Measurements from ENCODE around the gene MINDY4.

The MINDY4 gene

DNA sequence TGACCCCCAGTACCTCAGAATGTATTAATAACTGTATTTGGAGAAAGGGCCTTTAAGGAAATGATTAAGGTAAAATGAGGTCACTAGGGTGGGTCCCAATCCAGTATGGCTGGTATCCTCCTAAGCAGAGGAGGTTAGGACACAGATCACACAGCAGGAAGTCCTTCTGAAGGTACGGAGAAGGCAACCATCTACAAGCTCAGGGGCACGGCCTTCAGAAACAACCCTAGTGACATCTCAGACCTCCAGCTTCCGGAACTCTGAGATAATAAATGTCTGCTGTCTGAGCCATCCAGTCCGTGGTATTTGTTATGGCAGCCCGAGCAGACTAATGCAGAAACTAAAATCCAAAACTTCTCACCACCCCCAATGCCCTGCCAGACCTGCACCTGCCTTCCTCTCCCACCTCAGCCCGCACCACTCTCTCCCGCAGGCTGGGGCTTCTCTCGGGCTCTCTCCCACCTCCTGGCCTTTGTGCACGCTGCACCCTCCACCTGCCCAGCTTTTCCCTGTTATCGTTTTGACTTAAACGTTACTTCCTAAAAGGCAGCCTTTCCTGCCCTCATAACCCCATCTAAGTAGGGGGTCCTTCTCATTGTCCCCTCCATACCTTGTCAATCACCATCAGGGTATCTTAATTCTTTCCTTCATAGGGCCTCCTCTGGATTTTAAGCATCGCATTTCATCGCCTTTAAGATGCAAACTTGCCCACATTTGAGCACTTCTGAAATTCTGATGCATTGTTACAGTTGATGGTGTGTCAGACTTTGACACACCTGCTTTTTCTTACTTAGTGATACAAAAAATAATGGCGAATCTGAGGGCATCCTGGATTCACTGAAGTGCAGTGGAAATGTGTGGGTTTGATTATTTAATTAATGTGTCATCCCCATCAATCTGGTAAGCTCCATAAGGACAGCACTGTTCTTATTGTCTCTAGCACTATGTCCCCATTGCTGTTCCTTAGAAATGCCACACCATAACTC, 108.2 kb downstream of the MINDY4 start:
- no peak overlapping the region for H2AFZ ChIP-seq (ENCODE audit: low read depth)
- TF ChIP-seq, protein P1, sequence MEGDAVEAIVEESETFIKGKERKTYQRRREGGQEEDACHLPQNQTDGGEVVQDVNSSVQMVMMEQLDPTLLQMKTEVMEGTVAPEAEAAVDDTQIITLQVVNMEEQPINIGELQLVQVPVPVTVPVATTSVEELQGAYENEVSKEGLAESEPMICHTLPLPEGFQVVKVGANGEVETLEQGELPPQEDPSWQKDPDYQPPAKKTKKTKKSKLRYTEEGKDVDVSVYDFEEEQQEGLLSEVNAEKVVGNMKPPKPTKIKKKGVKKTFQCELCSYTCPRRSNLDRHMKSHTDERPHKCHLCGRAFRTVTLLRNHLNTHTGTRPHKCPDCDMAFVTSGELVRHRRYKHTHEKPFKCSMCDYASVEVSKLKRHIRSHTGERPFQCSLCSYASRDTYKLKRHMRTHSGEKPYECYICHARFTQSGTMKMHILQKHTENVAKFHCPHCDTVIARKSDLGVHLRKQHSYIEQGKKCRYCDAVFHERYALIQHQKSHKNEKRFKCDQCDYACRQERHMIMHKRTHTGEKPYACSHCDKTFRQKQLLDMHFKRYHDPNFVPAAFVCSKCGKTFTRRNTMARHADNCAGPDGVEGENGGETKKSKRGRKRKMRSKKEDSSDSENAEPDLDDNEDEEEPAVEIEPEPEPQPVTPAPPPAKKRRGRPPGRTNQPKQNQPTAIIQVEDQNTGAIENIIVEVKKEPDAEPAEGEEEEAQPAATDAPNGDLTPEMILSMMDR (conservative IDR thresholded peaks at IDR 0.05; ENCODE audit: low read depth, low read length), result no peak
- no peaks in the 10 kb centered on the region for H4K20me1 ChIP-seq (ENCODE audit: insufficient read depth)
- no peak overlapping the region for H3K4me2 ChIP-seq
- H3K36me3 ChIP-seq (ENCODE audit: insufficient read depth), result no peaks in the 10 kb centered on the region
- no peaks in the 10 kb centered on the region for H3K27me3 ChIP-seq (ENCODE audit: insufficient read depth, low read depth)
- no peak overlapping the region for H3K9ac ChIP-seq
- H3K4me3 ChIP-seq (IDR thresholded peaks at IDR 0.05; ENCODE audit: insufficient read depth, low read depth, low read length), result no peak overlapping the region
- no peak overlapping the region for H3K27ac ChIP-seq
- H3K79me2 ChIP-seq (ENCODE audit: insufficient read depth, low read depth), result no peaks in the 10 kb centered on the region
- no peaks in the 10 kb centered on the region for H3K4me1 ChIP-seq (ENCODE audit: low read depth, poor library complexity, severe bottlenecking)

DNA sequence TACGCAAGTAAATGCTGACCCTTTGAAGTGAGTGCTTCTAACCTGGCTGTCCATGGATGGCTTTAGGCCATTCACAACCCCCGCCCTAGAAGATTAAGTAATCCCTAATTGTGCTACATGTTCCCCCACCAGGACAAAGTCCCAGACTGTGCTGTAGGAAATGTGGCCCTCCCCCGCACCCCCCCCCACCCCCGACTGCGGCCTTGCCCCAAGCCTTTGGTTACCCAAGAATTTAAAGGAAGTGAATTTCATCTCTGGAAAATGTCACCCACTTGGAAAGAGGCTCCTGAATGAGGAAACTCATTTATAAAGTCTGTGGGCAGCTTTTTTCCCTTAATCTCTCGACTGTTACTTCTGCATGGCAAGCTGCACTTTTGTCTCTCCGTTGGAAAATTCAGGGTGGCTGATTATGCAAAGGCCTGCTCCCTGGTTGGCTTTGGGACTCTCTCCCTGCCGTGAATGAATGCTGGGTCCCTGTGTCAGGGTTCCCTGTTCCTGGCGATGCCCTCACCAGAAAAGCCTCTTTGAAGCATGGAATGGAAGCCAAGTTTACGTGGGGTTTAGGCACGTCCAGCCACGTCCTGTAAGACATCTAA, 109.0 kb downstream of the MINDY4 start:
- H3K9ac ChIP-seq, result no peak overlapping the region
- no peak overlapping the region for H3K27ac ChIP-seq
- H3K4me3 ChIP-seq (IDR thresholded peaks at IDR 0.05; ENCODE audit: insufficient read depth, low read depth, low read length), result no peak overlapping the region
- TF ChIP-seq, protein P1 (conservative IDR thresholded peaks at IDR 0.05; ENCODE audit: low read depth, low read length), result no peak
- no peak overlapping the region for H3K4me2 ChIP-seq
- H3K4me1 ChIP-seq (ENCODE audit: low read depth, poor library complexity, severe bottlenecking), result no peaks in the 10 kb centered on the region
- H3K79me2 ChIP-seq (ENCODE audit: insufficient read depth, low read depth), result no peaks in the 10 kb centered on the region
- H4K20me1 ChIP-seq (ENCODE audit: insufficient read depth), result no peaks in the 10 kb centered on the region
- no peaks in the 10 kb centered on the region for H3K36me3 ChIP-seq (ENCODE audit: insufficient read depth)
- H3K27me3 ChIP-seq (ENCODE audit: insufficient read depth, low read depth), result no peaks in the 10 kb centered on the region
- H2AFZ ChIP-seq (ENCODE audit: low read depth), result no peak overlapping the region

DNA sequence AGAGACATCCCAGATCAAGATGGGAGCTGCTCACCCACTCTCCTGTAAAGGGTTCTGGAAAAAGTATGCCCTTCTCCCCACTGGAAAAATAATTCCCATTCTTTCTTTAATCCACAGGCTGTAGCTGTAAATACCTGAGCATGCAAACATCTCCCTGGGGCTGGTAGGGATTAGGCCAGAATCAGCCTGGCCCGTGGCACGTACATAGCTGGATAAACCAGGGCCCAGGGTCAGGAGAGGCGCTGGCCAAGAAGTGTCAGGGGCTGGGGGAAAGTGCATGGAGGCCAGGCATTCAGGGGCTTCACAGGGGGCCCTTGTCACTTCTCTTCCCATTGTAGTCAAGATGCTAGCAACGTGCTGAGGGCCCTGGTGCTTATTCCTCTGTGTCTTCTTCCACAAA, 109.7 kb downstream of the MINDY4 start:
- Histone ChIP-seq H3K27me3 (ENCODE audit: insufficient read depth, low read depth) (no peaks in the 10 kb centered on the region), H3K4me3 (IDR thresholded peaks at IDR 0.05; ENCODE audit: insufficient read depth, low read depth, low read length) (no peak overlapping the region), H2AFZ (ENCODE audit: low read depth) (no peak overlapping the region), H3K79me2 (ENCODE audit: insufficient read depth, low read depth) (no peaks in the 10 kb centered on the region), H3K9ac (no peak overlapping the region), H3K36me3 (ENCODE audit: insufficient read depth) (no peaks in the 10 kb centered on the region), H4K20me1 (ENCODE audit: insufficient read depth) (no peaks in the 10 kb centered on the region), H3K4me1 (ENCODE audit: low read depth, poor library complexity, severe bottlenecking) (no peaks in the 10 kb centered on the region), H3K4me2 (no peak overlapping the region), H3K27ac (no peak overlapping the region)
- TF ChIP-seq, protein P1 (conservative IDR thresholded peaks at IDR 0.05; ENCODE audit: low read depth, low read length), result no peak

DNA sequence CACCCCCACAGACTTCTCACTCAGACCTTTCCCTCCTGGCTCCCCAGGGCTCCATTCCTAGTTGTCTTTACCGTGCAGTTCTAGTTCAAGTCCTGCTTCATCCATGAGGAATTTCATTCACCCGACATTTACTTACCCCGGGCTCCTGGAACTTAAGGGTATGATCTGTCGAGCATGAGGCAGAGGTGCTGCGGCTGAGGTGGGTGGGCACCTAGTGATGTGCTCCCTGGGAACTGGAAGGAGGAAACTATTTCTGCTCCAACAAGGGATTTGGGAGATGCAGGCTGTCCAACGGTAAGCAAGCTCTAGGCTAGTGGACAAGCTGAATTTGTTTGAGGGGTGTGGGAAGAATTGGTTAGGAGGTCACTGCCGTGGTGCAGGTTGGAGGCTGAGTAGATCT, 110.2 kb downstream of the MINDY4 start:
- Histone ChIP-seq H3K79me2 (ENCODE audit: insufficient read depth, low read depth) (no peaks in the 10 kb centered on the region), H2AFZ (ENCODE audit: low read depth) (no peak overlapping the region)
- TF ChIP-seq, protein P1 (conservative IDR thresholded peaks at IDR 0.05; ENCODE audit: low read depth, low read length), result no peak

More for the DNA sequence above, 110.2 kb downstream of the MINDY4 start:
- no peaks in the 10 kb centered on the region for H3K36me3 ChIP-seq (ENCODE audit: insufficient read depth)
- no peaks in the 10 kb centered on the region for H3K4me1 ChIP-seq (ENCODE audit: low read depth, poor library complexity, severe bottlenecking)
- H3K27ac ChIP-seq, result no peak overlapping the region
- H3K4me2 ChIP-seq, result no peak overlapping the region
- H4K20me1 ChIP-seq (ENCODE audit: insufficient read depth), result no peaks in the 10 kb centered on the region
- no peak overlapping the region for H3K9ac ChIP-seq
- H3K4me3 ChIP-seq (IDR thresholded peaks at IDR 0.05; ENCODE audit: insufficient read depth, low read depth, low read length), result no peak overlapping the region
- H3K27me3 ChIP-seq (ENCODE audit: insufficient read depth, low read depth), result no peaks in the 10 kb centered on the region

Data from KMS-11 (cell line).